Parathyroid adenoma (tissue), 2 donors: ENCODE results near the gene BBS4.

Experiments used
- H2AFZ ChIP-seq: fragments of 300-600 bp; sonication (generic); one replicate; pipeline ENCODE4 v1.7.0; 2017; ENCODE audit warnings: antibody characterized with exemption, mild to moderate bottlenecking
- H3K27ac ChIP-seq: fragments of 300-600 bp; sonication (generic); one replicate; pipeline ENCODE4 v1.7.0; 2017
- H3K27me3 ChIP-seq: fragments of 300-600 bp; sonication (generic); one replicate; pipeline ENCODE4 v1.7.0; 2017; ENCODE audit warnings: low read length; ENCODE audit not compliant: control insufficient read depth, insufficient read depth
- H3K36me3 ChIP-seq: fragments of 300-600 bp; sonication (generic); one replicate; pipeline ENCODE4 v1.7.0; 2017; ENCODE audit warnings: low read length; ENCODE audit not compliant: control insufficient read depth, insufficient read depth
- H3K4me1 ChIP-seq: fragments of 300-600 bp; sonication (generic); one replicate; pipeline ENCODE4 v1.7.0; 2017; ENCODE audit warnings: control low read depth
- H3K4me2 ChIP-seq: fragments of 300-600 bp; sonication (generic); one replicate; pipeline ENCODE4 v1.7.0; 2017; ENCODE audit warnings: low read length
- H3K4me3 ChIP-seq: fragments of 300-600 bp; sonication (generic); one replicate; pipeline ENCODE4 v1.7.0; 2017; ENCODE audit warnings: low read depth, low read length
- H3K79me2 ChIP-seq: fragments of 300-600 bp; sonication (generic); one replicate; pipeline ENCODE4 v1.7.0; 2017; ENCODE audit warnings: control low read depth
- H3K9ac ChIP-seq: fragments of 300-600 bp; sonication (generic); one replicate; pipeline ENCODE4 v1.7.0; 2017; ENCODE audit warnings: mild to moderate bottlenecking
- H3K9me3 ChIP-seq: fragments of 300-600 bp; sonication (generic); one replicate; pipeline ENCODE4 v1.7.0; 2017; ENCODE audit warnings: low read length; ENCODE audit not compliant: control insufficient read depth
- TF ChIP-seq, protein P1 (sequence below): fragments of 300-600 bp; sonication (generic); IDR thresholded peaks from one replicate; pipeline ENCODE4 v1.7.0; 2017; ENCODE audit warnings: antibody characterized with exemption, mild to moderate bottlenecking
- donor health status: primary hyperparathyroidism.

Gene BBS4

GRCh38 chr15:72680931-72681330, 5.1 kb upstream of the BBS4 start:
- no peaks in the 10 kb centered on the region for H3K79me2 ChIP-seq
- H2AFZ ChIP-seq: no peak overlapping the region
- TF ChIP-seq, protein P1, sequence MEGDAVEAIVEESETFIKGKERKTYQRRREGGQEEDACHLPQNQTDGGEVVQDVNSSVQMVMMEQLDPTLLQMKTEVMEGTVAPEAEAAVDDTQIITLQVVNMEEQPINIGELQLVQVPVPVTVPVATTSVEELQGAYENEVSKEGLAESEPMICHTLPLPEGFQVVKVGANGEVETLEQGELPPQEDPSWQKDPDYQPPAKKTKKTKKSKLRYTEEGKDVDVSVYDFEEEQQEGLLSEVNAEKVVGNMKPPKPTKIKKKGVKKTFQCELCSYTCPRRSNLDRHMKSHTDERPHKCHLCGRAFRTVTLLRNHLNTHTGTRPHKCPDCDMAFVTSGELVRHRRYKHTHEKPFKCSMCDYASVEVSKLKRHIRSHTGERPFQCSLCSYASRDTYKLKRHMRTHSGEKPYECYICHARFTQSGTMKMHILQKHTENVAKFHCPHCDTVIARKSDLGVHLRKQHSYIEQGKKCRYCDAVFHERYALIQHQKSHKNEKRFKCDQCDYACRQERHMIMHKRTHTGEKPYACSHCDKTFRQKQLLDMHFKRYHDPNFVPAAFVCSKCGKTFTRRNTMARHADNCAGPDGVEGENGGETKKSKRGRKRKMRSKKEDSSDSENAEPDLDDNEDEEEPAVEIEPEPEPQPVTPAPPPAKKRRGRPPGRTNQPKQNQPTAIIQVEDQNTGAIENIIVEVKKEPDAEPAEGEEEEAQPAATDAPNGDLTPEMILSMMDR: no peak
- no peak overlapping the region for H3K27ac ChIP-seq
- no peaks in the 10 kb centered on the region for H3K27me3 ChIP-seq
- H3K4me2 ChIP-seq: no peak overlapping the region
- no peak overlapping the region for H3K9ac ChIP-seq
- H3K9me3 ChIP-seq: no peaks in the 10 kb centered on the region
- H3K36me3 ChIP-seq: no peaks in the 10 kb centered on the region
- no peak overlapping the region for H3K4me3 ChIP-seq
- no peaks in the 10 kb centered on the region for H3K4me1 ChIP-seq

DNA sequence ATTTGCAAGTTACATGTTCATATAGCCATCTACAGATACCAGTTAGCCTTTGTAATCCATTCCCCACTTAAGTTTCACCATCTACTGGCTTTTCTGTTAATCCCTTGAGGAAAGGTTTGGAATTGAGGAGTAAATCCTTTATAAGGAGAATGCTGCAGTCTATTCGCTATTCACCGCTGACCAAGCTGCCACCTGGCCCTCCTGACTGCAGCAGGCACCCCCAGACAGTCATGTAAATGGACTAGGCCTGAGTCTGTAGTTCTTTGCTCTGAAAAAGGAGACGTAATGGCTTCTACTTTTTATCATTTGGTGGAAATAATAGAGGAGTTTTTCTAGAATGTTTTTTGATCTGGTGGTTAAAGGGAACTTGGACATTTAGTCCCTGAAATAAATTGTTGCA, 3.2 kb upstream of the BBS4 start:
- H3K9me3 ChIP-seq: no peaks in the 10 kb centered on the region
- no peaks in the 10 kb centered on the region for H3K4me1 ChIP-seq
- H3K27ac ChIP-seq: no peak overlapping the region
- H3K79me2 ChIP-seq: no peaks in the 10 kb centered on the region
- H3K4me2 ChIP-seq: no peak overlapping the region
- no peak overlapping the region for H3K4me3 ChIP-seq
- H3K9ac ChIP-seq: no peak overlapping the region
- TF ChIP-seq, protein P1: no peak
- H3K27me3 ChIP-seq: no peaks in the 10 kb centered on the region
- no peaks in the 10 kb centered on the region for H3K36me3 ChIP-seq
- no peak overlapping the region for H2AFZ ChIP-seq

DNA sequence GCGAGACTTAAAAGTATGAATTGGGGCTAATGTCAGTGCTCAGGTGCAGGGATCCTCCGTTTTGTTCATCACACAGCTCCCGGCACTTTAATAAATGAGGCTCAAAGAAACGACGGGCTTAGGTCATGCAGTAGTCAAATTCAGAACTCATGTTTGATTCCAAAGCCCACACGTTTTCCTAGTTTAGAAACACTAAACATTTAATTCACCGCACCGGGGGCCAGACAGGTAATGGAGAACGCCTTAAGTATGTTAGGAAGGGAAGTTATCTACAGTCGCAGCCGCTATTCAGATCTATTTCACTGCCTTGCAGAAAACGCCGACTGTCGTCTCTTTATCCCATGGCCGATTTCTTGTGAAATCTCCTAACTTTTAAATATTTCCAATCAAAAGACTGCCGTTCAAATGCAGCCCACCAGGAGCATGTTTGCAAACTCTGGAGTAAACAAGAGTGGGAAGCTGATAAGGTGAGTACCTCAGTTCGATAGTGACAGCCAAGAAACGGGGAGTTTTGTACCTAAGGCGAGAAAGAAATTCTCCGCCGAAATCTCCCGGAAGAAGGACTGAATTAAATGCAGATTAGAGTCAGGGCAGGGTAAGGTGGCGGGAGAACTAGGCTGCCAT, 594 bp upstream of the BBS4 start:
- H3K36me3 ChIP-seq: no peaks in the 10 kb centered on the region
- peak overlapping the region; percentile 78 for H2AFZ ChIP-seq
- peak overlapping the region; percentile 89 for H3K4me2 ChIP-seq
- H3K9ac ChIP-seq: no peak overlapping the region
- peak overlapping the region; percentile 74 for H3K27ac ChIP-seq
- TF ChIP-seq, protein P1: no peak
- no peaks in the 10 kb centered on the region for H3K9me3 ChIP-seq
- H3K4me3 ChIP-seq: peak overlapping the region; percentile 85
- H3K4me1 ChIP-seq: no peaks in the 10 kb centered on the region
- no peaks in the 10 kb centered on the region for H3K79me2 ChIP-seq
- H3K27me3 ChIP-seq: no peaks in the 10 kb centered on the region

DNA sequence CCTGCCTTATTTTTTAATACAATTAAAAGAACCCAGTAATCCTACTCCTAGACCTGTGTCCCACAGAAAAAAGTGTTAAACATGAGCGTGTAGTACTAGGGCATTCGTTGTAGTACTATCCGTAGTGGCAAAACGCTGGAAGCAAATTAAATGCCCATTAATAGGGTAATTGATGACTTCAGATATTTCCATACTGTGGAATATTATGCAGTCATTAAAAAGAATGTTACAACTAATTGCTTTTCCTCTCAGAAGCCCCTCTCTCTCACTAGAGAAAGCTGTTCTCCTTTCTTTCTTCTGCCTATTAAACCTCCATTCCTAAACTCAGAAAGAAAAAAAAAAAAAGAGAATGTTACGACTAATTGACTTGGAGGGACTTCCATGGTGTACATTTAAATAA, 2.7 kb downstream of the BBS4 start:
- H2AFZ ChIP-seq: no peak overlapping the region
- H3K9ac ChIP-seq: no peak overlapping the region
- H3K79me2 ChIP-seq: no peaks in the 10 kb centered on the region
- H3K4me3 ChIP-seq: no peak overlapping the region
- H3K9me3 ChIP-seq: no peaks in the 10 kb centered on the region
- TF ChIP-seq, protein P1: no peak
- no peak overlapping the region for H3K4me2 ChIP-seq
- H3K36me3 ChIP-seq: no peaks in the 10 kb centered on the region
- no peaks in the 10 kb centered on the region for H3K27me3 ChIP-seq
- H3K27ac ChIP-seq: no peak overlapping the region
- no peaks in the 10 kb centered on the region for H3K4me1 ChIP-seq

GRCh38 chr15:72690938-72691337, 4.9 kb downstream of the BBS4 start:
- Histone ChIP-seq H3K9me3 (no peaks in the 10 kb centered on the region), H3K4me1 (no peaks in the 10 kb centered on the region), H3K79me2 (no peaks in the 10 kb centered on the region), H3K27ac (no peak overlapping the region), H3K9ac (no peak overlapping the region), H3K36me3 (no peaks in the 10 kb centered on the region), H3K4me2 (no peak overlapping the region), H3K4me3 (no peak overlapping the region), H2AFZ (no peak overlapping the region), H3K27me3 (no peaks in the 10 kb centered on the region)
- TF ChIP-seq, protein P1: no peak
